Fibroblast of the aortic adventitia (primary cell): ENCODE results near the gene MORN1. TPM values are rescaled to one million over a fixed set of nuclear protein-coding genes. Genes with fewer than 3 reads are reported as not detected.

Experiments used
- DNase-seq: peaks from one replicate; pipeline ENCODE4 v3.0.0-alpha.2; 2010; ENCODE audit warnings: low read depth
- H3K4me3 ChIP-seq: 2 replicates; pipeline ENCODE4 v1.5.1; 2011; ENCODE audit warnings: low read depth, mild to moderate bottlenecking, control low read depth, low read length, moderate library complexity
- total RNA-seq: library from RNA; depleted of rRNA; stranded (reverse); fragments of >200 nt; gene quantifications from 2 replicates; pipeline ENCODE4 v1.2.3, GENCODE V29; 2012; ENCODE audit warnings: low replicate concordance
- TF ChIP-seq, protein P1 (sequence below): IDR thresholded peaks from 2 replicates; pipeline ENCODE4 v1.5.1; 2011; ENCODE audit warnings: mild to moderate bottlenecking, low read length, control low read depth, inconsistent platforms; ENCODE audit not compliant: insufficient read depth

MORN1 gene
- total RNA-seq, 1 donor: 11.8 TPM

GRCh38 chr1:2430592-2430973 is 39.2 kb upstream of the MORN1 start:
- H3K4me3 ChIP-seq: no peak overlapping the region
- TF ChIP-seq, protein P1, sequence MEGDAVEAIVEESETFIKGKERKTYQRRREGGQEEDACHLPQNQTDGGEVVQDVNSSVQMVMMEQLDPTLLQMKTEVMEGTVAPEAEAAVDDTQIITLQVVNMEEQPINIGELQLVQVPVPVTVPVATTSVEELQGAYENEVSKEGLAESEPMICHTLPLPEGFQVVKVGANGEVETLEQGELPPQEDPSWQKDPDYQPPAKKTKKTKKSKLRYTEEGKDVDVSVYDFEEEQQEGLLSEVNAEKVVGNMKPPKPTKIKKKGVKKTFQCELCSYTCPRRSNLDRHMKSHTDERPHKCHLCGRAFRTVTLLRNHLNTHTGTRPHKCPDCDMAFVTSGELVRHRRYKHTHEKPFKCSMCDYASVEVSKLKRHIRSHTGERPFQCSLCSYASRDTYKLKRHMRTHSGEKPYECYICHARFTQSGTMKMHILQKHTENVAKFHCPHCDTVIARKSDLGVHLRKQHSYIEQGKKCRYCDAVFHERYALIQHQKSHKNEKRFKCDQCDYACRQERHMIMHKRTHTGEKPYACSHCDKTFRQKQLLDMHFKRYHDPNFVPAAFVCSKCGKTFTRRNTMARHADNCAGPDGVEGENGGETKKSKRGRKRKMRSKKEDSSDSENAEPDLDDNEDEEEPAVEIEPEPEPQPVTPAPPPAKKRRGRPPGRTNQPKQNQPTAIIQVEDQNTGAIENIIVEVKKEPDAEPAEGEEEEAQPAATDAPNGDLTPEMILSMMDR: no peak
- no peak for DNase-seq

- H3K4me3 ChIP-seq: no peak overlapping the region
- TF ChIP-seq, protein P1: peak; percentile 32
- DNase-seq: no peak
Observed at GRCh38 chr1:2429780-2430591, 38.6 kb upstream of the MORN1 start.

GRCh38 chr1:2428490-2428889 is 37.1 kb upstream of the MORN1 start:
- DNase-seq: no peak
- H3K4me3 ChIP-seq: no peak overlapping the region
- TF ChIP-seq, protein P1: no peak

- no peak overlapping the region for H3K4me3 ChIP-seq
- TF ChIP-seq, protein P1: no peak
- DNase-seq: no peak
Observed at GRCh38 chr1:2427976-2428375, 36.6 kb upstream of the MORN1 start.

GRCh38 chr1:2427051-2427450 is 35.7 kb upstream of the MORN1 start:
- DNase-seq: no peak
- TF ChIP-seq, protein P1: no peak
- no peak overlapping the region for H3K4me3 ChIP-seq

DNA sequence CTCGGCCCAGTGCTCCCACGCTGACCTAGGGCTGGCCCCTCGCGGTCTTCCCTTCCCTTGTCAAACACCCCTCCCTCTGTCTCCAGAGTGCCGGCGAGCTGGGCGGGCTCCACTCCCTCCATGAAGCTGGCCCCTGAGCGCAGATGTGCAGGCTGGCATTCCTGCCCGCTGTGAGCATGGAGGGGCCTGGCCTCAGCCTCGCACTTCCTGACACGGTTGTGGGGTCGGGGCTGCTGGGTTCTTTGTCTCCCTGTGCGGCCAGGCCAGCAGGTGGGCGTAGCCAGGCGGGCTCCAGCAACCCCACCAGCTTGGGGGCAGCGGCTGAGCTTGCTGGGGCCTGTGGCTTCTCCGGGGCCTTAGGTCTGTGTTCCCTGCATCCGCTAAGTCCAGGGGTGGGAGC is 35.2 kb upstream of the MORN1 start:
- H3K4me3 ChIP-seq: no peak overlapping the region
- TF ChIP-seq, protein P1: no peak
- no peak for DNase-seq

GRCh38 chr1:2425892-2426291 is 34.5 kb upstream of the MORN1 start:
- DNase-seq: no peak
- TF ChIP-seq, protein P1: no peak
- H3K4me3 ChIP-seq: no peak overlapping the region
